ENCODE measurements around the gene CDK14. TPM values are rescaled to one million over a fixed set of nuclear protein-coding genes. Genes with fewer than 3 reads are reported as not detected.
A peak's percentile ranks its signal among the peaks of the same experiment; 100 is the strongest.

Gene CDK14
- total RNA-seq, 1 experiment from 2014 or later = 9.3 TPM

DNA sequence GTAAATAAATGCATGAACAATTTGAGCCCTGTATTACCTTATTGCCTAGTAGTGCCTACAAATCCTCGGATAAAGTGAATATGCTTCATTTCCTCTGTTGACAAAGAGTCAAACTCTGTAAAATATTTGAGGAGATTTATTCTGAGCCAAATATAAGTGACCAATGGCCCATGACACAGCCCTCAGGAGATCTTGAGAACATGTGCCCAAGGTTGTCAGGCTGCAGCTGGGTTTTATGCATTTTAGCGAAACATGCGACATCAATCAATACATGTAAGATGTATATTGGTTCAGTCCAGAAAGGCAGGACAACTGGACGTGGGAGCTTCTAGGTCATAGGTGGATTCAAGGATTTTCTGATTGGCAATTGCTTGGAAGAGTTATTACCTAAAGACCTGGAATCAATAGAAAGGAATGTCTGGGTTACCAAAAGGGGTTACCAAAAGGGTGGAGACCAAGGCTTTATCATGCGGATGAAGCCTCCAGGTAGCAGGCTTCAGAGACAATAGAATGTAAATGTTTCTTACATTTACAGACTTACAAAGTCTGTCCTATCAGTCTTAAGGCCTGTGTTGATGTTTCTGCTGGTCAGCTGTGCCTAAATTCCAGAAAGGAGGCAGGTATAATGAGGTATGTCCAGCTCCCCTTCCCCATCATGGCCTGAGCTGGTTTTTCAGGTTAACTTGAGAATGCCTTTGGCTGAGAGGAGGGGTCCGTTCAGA lies 448.0 kb downstream of the CDK14 start:
- no peak for DNase-seq (ENCODE audit: low read depth)

DNA sequence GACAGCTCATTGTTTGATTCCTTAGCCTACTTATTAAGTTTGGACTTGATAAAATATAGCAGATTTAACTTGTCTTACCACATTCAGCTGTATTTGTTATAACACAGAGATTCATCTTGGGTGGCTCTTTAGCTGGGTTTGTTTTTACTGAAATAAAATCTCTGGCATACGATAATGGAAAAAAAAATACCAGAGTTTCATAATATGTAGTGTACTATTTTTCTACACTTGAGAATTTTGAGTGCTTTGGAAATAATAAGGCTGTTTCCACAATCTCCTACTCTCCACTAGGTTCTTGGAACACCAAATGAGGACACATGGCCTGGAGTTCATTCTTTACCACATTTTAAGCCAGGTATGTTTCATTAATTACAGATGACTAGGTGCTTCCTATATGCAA lies 449.5 kb downstream of the CDK14 start:
- DNase-seq (ENCODE audit: low read depth) = no peak

DNA sequence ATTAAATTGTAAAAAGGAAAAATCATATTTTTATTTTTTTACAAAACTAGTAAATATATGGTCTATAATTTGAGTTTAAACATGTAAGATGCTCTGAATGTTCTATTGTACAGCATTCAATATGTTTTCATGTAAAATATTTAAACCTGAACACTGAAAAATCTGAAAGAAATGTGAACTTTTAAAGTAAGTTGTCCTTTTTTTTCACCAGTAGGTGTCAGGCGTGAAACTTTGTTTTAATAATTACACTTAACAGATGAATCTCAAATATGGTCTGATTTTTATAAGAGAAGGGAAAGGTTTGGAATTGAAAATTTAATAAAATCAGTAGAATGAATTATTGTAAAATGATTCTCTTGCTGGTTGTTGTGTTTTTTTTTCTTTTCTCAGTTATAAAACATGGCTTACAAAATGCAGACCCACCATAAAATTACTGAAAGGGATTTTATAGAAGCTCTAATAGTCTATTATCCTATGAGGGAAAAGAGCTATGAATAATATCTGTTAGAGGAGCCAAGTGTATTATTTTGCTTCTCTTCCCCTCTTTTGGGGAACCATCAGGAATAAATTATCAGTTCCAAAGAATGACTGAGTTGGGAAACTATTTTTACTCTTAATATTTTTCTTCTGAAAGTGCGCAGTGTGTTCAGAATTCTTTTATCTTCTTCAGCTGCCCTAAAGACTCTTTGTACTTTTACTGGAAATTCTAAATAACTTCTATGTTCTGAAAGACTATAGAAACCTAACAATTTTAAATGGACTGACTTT lies 450.4 kb downstream of the CDK14 start:
- no peak for DNase-seq (ENCODE audit: low read depth)

DNA sequence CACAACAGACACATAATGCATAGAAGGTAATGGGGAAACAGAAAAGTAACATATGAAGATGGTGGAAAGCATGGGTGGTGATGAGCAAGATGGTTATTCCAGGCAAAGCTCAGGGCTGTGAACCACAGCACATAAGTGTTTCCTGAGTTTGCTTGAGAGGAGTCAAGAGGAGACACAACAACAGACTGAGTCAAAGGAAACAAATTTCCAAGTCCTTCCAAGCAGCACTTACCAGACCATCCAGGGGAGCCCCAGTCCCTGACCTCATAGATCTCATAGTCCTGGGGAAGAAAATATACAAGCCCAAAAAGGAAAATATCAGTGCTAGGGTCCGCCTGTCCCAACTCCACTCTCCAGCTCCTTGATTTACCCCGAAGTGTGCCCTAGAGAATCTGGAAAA lies 451.5 kb downstream of the CDK14 start:
- DNase-seq (ENCODE audit: low read depth) = no peak

DNA sequence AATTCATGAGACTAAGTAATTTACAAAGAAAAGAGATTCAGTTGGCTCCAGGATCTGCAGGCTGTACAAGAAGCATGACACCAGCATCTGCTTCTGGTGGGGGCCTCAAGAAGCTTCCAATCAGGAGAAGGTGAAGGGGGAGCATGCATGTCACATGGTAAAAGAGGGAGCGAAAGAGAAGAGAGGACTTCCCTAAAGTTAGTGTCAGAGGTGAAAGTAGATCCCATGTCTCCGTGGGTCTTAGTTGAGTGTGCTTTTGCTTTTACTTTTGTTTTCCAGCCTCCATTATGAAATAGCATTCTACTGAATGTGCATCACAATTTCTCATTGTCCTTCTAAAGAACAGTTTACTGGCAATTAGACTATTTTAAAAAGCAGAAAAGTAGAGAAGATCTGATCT lies 454.6 kb downstream of the CDK14 start:
- DNase-seq (ENCODE audit: low read depth) = peak; percentile 30

DNA sequence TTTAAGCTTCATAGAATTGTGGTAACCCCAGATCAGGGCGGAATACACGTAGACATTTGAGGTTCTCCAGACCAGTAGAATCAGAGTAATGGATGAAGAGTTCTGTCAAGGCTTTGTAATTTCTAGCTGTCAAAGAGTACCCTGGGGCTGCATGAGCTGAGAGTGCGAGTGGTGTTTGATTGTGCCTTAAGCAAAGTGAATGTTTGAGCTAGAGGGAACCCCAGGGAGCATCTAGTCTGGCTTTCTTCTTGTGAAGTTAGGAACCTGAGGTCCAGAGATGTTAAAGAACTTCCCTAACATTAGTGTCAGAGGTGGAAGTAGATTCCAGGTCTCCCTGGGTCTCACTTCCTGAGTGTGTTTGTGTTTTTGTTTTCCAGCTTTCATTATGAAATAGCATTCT lies 455.8 kb downstream of the CDK14 start:
- no peak for DNase-seq (ENCODE audit: low read depth)

DNA sequence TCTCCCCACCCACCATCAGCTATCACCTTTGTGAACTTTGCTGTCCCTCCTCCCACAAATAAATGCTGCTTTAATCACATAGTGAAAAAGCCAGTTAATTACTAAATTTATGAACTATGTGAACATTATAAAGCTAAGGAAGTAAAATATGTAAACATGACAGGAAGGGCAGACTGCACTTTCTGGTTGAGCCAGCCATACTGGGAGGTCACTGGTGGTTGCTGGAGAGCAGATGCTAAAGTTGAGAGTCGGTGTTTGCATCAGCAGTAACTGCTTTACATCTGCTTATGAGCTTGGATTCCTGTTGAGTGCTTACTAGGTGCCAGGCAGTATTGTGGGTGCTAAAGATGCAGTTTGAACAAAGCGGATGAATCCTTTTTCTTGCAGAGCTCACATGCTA lies 458.3 kb downstream of the CDK14 start:
- no peak for DNase-seq (ENCODE audit: low read depth)

DNA sequence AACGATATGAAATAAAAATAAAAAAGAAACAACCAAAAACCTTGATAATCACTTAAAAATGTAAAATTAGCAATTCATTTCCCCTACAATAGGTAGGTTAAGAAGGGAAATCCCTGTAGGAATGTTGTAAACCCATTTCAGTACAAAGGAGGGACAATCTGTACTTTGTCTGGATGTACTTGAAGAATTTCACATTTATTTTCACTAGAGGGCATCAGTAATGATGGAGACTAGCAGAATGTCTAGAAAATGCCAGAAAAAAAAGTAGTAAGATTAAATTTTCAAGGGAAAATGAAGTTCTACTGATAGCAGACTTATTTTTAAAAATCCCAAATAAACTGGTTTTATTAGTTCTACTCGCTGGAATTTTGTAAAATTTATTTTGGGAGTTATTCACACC lies 459.1 kb downstream of the CDK14 start:
- no peak for DNase-seq (ENCODE audit: low read depth)

DNA sequence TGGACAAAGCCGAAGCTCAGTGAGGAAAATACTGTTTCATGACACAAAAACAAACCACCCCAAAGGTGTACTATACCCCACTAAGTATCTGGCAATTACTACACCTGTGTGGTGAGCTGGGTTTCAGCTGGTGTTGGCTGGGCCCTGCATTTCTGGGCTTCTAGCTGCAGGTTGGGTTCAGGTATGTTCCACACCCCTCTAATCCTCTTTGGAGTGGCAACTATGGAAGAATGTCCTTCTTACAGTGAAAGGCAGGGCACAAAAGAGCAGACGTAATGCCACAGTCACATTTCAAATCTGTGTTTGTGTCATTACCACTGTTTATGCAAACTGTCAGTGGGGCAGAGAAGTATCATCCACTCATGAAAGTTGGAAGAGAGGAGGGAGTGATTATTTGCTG lies 466.6 kb downstream of the CDK14 start:
- DNase-seq (ENCODE audit: low read depth) = no peak

DNA sequence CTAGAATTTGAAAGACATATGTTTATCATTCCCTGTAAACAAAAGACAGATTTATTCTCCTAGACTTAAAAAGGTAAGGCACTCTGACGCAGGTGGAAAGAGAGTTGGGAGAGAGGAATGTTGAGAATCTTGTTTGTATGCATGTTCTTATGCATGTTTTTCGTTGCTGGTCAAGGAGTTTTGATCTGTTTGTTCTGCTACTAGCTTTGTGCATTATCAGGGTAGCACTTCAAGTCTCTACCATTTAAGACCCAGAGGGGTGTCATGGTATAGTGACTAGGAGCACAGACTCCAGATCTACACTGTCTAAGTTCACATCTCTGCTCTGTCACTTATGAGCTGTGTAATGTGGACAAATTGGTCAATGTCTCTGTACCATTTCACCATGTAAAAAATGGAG lies 467.9 kb downstream of the CDK14 start:
- no peak for DNase-seq (ENCODE audit: low read depth)

DNA sequence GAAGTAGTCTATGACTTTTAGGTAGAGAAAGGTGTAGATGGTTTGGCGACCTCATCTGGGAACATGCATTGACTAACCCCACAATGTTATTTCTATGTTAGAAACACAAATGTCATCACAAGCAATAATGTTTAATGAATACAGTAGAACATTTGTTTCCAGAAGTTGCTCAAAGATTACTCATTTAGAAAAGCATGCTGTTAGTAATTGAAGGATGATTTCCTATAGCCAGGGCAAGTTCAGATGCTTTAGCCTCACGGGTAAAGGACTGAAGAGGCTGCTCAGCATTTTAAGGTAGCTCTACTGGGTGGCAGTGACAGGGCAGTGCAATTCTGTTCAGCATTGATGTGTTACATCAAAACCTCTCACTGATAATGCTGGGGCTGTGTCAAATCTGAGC lies 468.8 kb downstream of the CDK14 start:
- DNase-seq (ENCODE audit: low read depth) = no peak

DNA sequence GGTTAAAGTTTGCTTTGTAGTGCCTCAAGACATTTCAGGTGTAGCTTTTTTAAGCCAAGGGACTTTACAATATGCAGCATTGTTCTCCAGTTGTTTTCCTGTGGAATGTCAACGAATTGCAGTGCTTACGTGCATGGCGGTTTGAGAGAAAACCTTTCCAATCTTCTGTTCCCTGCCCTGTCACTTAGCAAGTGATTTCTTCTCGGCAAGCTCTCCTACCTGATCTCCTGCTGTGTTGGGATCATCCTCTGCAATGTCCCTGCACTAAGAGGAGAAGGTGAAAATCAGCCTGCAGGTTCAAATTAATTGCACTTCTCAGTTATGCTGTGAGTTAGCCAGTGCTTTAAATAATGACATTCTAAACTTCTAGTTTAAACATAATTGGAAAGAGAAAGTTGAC lies 470.5 kb downstream of the CDK14 start:
- DNase-seq (ENCODE audit: low read depth) = no peak

DNA sequence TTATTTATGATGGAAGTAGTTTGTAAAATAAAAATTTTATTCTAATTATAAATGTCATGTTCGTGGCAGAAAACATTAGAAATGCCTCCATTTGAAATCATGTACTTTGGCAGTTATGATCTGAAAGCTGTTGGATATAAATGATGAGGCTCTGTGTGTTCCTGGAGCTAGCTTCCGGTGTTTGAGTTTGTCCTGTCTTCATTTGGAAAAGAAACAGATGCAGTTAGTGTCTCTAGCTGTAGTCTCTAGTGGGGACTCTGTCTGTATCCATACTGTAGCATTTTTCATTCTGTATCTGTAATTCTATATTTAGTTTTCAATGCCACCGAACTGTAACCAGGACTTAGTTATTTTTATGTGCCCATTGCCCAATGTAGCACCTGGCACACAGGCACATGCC lies 471.1 kb downstream of the CDK14 start:
- no peak for DNase-seq (ENCODE audit: low read depth)

DNA sequence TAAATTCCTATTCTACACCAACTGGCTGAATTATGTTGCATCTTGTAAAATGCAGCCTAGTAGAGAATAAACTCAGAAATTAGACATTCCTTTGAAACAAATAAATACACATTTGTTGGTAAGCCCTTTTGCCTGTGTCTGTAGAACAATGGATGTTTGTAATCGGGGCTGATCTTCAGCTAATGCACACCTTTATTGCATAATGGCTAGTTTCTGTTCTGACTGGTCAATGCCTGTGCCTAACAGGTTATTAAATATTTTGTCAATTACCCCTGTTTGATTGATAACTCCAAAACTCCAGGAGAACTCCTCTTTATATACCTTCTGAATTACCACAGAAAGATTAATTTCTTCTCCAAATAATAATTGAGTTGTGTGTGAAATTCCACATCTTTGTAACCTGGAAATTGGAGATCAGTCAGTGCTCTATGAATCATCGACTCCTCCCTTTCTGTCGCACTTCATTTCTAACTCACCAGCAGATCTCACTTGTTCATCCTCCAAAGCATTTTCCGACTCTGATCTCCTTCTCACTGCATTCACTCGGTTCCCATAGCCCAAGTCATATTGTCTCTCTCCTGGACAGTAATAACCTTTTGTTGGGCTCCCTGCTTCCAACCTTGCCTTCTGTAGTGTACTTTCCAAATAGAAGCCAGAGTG lies 472.1 kb downstream of the CDK14 start:
- DNase-seq (ENCODE audit: low read depth) = no peak

DNA sequence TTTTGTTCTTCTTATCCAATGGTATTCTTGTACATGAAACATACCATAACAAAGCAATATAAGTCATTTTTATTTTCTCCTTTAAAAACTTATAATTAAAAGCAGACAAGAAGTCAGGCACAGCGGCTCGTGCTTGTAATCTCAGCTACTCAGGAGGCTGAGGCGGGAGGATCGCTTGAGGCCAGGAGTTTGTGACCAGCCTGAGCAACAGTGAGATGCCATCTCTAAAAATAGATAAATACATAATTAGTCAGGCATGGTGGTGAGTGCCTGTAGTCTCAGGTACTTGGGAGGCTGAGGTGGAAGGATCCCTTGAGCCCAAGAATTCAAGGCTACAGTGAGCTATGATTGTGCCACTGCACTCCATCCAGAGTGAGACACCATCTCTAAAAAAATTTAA lies 473.0 kb downstream of the CDK14 start:
- no peak for DNase-seq (ENCODE audit: low read depth)

DNA sequence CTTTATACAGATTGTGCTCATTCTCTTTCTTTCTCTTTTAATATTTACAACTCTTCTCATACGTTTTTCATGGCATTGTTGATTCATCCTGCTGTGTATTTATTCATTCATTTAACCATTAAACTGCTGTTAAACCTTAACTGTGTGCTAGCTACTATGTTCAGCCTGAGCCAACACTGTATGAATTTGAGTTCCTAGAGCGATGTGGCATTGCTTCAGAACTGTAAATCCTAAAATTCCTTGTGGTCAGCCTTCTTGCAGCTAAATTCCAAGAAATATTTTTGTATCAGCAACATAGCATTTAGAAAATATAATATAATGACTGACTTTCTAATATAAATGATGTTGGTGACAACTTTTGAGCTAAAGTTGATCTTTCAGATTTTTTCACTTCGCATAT lies 483.4 kb downstream of the CDK14 start:
- DNase-seq (ENCODE audit: low read depth) = no peak

DNA sequence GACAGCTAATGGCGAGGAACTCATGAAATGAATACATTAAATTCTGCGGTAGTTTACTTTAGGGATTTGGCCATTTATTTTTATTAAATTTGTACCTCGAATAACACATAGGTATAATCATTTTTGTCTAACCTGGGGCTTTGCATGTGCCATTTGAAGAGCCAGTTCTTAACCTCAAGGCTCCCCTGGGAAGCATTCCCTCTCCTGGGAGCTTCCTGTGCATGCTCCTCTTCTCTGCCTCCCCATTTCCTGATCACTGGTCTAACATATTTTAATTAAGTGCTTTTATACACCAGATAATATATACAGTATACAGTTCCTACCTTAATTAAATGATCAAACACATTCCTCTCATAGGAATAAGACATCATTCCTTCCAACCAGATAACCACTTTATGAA lies 484.2 kb downstream of the CDK14 start:
- DNase-seq (ENCODE audit: low read depth) = no peak

DNA sequence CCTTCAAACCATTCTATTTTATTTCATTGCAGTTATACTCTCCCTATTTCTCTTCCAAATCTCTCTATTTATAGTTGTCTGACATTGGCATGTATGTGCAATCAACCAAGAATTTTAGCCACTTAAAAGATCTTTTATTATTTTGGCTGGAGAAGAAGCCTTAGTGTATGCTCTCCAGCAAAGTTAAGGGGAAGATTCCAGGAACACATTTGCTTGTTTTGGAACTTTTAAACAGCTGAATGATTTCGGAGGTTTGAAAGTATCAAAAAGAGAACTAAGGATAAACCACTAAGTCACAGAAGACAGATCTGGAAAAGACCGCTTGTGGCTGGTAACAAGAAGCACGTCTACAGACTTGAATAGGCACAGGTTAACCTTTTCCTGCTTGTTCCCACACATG lies 485.9 kb downstream of the CDK14 start:
- peak; percentile 26 for DNase-seq (ENCODE audit: low read depth)

DNA sequence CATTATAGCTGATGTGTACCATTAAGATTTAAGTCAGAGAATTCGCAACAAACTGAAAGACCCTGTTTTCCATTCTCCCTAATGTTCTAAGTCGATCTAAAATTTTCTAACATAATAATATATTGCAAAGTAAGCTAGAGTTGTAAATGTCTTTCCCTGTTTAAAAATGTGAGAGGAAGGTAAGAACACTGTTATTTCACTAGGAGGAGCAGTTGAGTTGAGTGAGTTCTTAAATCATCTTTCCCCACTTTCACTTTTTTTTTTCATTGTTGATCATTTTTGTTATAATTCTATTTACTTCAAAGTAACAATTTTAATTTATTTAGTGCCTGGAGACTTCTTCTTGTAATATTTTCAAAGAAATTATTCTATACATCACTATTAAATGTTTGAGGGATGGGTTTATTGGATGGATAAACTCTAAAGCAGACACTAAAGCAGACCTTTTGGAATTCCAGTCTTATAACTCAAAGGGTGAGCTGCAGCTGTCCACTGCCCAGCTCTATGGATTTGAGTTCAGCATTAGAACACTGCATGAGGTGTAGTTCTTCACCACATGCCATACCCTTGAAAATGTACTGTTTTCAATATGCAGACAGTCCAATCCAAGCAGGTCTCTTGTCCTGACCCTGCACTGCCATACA lies 486.9 kb downstream of the CDK14 start:
- peak; percentile 34 for DNase-seq (ENCODE audit: low read depth)

DNA sequence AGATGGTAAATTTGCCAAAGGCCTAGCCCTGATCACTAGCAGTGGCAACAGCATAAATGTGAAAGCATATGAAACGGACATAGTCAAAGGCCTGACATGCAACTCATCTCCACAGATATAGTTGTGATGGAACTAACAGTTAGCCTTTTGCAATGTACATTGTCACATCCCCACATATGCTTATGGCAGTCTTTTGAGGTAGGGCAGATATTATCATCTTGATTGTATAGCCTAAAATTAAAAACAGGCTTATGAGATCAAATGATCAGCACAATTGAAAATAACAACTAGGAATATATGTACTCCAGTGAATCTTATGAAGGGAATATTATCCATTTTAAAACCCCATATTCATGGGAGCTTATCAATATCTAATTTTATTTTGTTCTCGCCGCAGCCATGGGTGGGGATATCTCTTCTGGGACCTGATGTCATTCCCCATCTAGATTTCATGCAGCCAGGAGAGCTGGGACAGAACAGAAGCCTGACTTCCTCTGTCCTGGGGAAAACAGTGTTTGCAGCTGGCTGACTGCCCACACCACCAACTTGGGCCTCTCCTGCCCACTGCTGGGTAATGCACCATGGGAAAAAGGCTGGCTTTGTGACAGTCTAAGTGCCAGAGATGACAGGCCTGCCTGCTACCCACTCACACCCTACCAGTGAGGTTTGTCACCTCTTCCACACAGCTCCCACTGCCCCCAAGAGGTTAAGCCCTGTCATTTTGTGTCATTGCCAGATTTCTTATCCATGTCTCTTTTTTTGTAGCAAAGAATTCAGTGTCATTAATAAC lies 487.9 kb downstream of the CDK14 start:
- DNase-seq (ENCODE audit: low read depth) = peak; percentile 27

DNA sequence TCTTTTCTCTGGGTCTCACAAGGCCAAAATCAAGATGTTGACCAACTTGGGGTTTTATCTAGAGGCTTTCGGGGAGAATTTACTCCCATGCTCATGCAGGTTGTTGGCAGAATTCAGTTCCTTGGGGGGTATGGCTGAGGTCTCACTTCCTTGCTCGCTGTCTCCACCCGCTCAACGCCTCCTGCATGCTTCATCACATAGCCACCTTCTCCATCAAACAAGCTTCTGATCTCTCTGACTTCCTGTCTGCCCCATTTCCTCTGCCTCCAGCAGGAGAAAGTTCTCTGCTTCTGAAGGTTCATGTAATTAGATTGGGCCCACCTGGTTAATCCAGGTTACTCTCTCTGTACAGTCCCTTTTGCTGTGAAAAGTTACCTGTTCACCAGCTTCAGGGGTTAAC lies 489.1 kb downstream of the CDK14 start:
- DNase-seq (ENCODE audit: low read depth) = no peak

DNA sequence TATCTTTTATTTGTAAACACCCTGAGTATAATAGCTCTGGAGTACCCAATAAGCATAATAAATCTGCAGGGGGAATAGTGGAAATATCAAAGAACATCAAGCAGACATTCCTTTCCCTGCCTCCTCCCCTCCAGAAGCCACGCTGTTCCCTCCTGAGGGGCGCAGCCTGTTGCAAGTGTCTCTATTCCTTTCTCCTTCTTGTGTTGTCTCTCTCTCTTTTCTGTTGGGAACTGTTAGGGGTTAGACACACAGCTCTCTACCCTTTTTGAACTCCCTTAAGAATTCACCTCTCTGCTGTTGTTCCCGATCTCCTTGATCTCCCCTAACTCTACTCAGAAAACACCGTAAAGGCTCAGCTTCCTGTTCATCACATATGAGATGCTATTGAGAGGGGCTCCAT lies 490.1 kb downstream of the CDK14 start:
- no peak for DNase-seq (ENCODE audit: low read depth)
